ENCODE results near the gene PRR13.
A peak's percentile ranks its signal among the peaks of the same experiment; 100 is the strongest.
"Not testable (repeated sequence)": the region's sequence is repeated elsewhere in the genome, so short reads cannot be mapped to it uniquely, and the experiment has no call there.

PRR13 gene

GRCh38 chr12:53474077-53474476 lies 32.5 kb downstream of the PRR13 start:
- DNase-seq, result no peak

GRCh38 chr12:53474819-53475218 lies 33.3 kb downstream of the PRR13 start:
- DNase-seq, result no peak

DNA sequence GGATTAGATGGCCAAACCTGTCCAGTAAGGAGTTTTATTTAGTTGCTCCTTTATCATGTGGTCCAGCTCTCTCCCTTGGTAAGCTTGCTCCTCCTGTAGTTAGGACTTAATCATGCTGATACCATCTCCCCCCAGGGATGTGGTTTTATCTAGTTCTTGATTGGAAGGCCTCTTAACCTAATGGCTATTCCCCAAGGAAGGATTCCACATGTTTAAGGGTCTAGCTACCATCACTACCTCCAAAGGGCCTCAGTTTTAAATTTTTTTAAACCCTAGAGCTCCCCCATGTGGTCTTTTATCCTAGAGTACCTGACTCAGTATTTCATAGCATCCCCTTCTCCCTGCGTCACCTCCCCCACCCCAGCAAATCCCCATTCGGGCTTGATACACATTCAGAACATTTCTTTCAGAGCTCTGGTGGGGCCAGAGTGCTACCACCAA lies 35.3 kb downstream of the PRR13 start:
- no peak for DNase-seq

DNA sequence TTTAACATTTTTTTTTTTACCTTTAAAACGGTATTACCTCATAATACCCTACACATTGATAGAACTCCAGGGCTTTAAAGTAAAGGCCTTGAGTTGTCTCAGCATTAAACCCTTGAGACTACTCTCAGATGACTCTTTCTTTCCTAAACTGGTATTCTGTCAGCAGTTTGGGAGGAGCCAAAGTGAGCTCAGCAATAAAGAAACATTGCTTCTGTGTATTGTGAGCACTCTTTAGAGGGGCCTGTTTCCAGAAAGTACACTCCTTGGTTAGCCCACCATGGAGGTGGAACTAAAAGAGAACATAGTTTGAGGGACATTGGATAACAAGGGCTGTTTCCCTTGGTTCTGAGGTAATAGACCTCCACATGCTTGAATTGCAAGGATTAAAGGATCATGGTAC lies 37.3 kb downstream of the PRR13 start:
- no peak for DNase-seq

DNA sequence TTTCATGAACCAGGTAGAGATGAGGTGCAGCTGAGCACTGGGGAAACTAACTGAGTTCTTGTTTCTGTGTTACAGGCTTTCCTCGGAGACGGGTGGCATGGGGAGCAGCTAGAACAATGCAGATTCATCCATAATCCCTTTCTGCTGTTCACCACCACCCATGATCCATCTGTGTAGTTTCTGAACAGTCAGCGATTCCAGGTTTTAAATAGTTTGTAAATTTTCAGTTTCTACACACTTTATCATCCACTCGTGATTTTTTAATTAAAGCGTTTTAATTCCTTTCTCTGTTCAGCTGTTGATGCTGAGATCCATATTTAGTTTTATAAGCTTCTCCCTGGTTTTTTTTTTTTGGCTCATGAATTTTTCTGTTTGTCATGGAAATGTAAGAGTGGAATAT lies 37.8 kb downstream of the PRR13 start:
- DNase-seq, result no peak

DNA sequence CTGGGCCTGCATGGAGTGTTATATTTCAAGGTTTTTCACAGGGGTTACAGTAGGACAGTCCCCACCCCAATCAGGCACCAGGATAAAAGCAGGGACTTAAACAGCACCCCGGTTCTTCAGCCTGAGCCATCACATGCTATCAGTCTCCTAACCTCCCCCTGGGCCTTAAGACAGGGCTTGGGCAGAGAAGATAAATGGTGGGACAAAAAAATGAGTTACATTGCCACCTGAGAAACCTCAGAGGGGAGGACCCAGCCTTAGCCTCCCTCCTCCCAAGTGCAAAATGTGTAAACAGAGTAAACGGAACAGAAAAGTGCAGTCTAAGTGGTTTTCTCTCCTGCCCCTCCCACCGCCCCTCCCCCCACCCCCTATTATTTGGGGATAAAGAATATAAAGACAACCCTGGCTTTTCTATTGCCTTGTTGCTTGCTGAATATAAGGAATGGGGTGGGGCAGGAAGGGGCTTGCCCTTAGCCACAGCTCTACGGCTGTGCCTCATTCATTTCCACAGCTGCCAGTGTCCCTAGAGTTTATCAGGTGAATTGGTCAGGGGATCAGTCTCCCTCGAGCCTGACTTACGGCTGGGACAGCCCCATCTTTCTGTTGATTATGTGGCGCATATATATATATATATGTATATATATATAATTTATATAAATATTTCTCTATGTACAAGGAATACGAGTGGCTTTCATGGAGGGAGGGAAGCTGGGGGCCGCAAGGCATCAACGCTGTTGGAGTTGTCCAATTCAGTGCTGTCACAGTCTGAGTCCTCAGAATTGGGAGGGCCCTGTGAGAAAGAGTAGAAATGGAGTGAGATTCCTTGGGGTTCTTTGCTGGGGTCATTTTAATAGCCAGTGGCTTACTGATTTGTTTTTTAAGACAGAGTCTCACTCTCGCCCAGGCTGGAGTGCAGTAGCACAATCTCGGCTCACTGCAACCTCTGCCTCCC lies 39.2 kb downstream of the PRR13 start:
- no peak for DNase-seq

GRCh38 chr12:53481458-53481857 lies 39.9 kb downstream of the PRR13 start:
- DNase-seq, result not testable (repeated sequence)

- no peak for DNase-seq
Observed at GRCh38 chr12:53481939-53482586, 40.5 kb downstream of the PRR13 start.

DNA sequence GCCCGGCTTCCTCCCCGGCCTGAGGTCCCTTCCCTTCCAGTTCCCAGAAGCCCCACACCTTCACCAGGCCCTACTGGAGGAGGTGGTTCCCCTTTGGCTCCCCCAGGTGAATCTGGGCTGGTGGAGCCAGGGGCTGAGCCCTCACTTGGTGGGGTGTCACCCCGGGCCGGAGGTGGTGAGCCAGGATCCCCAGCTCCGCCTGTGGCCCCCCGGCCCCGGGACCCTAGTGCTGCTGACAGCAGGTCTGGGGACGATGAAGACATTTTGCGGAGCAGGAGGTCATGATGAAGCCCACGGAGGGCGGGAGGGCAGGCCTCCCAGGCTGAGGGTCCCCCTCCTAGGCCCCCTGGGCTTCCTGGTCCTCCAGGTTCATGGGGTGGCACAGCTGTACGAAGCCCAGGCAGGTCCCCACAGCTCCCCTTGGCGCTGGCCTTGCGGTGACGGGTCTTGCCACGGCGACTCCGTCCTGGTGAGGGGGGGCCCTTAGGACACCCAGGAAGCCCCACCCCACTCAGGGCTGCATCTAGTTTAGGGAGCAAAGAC lies 41.2 kb downstream of the PRR13 start:
- DNase-seq, result no peak

DNA sequence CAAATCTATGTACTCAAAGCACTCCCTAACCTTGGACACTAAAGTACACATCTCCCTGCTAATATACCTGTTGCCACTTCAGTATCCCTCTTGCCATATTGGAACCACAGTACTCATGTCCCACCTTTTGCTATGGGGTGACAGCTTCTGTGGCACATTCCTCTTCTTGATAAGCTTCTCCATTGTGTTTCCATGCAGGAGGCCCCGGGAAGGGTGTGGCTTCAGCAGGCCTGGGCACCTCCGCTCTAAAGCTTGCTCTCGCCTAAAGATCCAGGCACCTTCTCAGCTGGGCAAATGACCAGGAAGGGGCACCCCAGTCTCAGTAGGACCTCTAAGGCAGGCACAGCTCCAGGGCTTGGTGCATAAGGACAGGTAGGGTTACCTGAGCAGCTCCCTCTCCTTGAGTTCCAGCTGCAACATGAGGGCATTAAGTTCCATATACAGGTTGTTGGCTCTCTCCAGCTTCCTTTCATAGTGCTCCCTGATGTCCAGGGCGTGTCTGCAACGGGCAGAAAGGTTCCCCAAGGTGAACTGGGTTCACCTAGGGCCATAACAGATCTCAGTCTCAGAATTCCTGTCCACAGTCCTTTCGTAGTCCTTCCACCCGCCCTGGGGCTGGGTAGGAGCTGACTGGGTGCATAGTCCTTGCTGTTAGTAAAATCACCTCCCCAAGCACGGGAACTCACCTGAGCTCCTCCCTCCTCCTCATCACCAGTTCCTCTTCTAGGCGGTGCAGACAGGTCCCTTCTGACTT lies 41.9 kb downstream of the PRR13 start:
- no peak for DNase-seq

DNA sequence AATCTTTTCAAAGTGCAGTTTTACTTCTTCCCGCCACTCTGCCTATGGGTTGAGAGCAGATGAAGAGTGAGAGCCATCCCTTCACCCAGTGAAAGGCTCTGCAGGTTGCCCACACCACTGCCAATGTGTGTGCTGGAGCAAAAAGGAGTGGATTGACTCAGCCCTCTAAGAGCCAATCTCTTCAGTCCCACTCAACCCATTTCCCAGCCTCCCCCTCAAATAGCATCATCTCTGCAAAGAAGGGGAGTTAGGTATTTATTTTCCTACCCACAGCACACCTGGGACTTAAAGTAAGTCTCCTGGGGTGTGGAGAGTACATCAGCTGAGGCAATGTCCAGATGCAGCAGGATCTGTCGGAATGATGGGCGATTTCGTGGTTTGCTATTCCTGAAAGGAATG lies 42.4 kb downstream of the PRR13 start:
- no peak for DNase-seq

DNA sequence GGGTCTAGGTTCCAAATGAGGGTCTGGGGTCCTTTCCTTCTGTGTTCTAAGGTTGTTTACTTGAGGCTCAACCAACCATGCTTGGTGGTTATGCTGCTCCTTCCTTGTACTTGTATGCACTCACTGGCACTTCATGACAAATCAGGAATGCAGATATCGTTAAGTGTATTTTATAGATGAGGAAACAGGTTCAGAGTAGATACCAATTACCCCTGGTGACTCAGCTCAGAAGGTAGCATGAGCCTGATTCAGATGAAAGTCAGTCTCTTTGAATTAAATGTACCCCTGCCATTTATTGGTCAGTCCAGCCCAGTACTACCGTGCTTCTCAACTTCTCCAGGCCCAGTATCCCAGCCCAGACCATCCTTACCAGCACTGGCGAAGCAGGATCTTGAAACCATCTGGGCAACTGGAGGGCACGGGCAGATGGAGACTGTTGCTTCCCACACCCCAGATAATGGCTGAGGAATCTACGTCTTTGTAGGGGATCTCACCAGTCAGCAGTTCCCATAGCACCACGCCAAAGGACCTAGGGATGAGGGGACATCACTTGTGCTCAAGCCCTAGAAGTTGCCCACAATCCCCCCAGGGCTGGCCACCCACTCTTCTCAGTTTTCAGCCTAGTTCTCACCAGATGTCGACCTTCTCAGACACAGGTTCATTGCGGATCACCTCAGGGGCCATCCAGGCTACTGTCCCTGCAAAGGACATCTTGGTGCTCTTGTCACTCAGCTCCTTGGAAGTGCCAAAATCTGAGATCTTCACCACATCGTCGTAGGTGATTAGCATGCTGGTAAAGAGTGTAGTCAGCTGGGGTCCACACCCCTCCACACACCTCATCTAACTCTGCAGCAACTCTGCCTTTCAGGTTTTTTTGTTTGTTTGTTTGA lies 43.4 kb downstream of the PRR13 start:
- DNase-seq, result no peak

GRCh38 chr12:53485955-53486735 lies 44.6 kb downstream of the PRR13 start:
- DNase-seq, result no peak

DNA sequence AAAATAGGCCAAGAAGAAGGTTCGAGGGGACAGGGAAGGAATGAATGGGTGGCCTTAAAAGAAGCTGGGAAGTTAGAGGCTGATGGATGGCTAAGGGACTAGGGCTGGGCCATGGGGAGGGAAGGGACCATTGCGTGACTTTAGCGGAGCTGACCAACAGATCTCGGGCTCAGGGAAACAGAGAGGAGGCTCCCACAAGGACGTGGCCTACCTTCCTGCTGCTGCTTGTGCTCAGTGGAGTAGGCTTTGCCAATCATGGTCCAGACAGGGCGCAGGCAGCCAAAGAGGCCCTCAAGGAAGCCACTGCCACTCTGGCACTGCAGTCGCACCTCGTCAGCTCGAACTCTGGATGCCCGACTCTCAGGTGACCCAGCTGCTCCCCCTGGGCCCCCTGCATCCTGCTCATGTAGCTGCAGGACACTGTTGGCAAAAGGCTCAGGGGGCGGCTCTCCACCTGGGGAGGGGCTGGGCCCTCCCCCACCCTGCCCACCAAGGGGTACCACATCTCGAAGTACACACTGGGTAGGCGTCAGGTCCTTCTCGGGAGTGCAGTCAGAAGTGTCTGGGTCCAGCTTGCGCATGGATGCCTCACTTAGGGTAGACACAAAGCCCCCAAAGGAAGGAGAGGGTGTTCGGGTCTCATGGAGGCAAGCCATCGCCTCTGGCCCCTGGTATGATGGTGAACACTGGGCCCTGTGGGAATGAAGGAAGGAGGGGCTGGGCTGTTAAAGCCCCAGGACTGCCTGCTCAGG lies 45.4 kb downstream of the PRR13 start:
- DNase-seq, result no peak

- no peak for DNase-seq
Observed at GRCh38 chr12:53489242-53489864, 47.8 kb downstream of the PRR13 start.

GRCh38 chr12:53492188-53492587 lies 50.7 kb downstream of the PRR13 start:
- no peak for DNase-seq

GRCh38 chr12:53492830-53493609 lies 51.5 kb downstream of the PRR13 start:
- peak; percentile 84 for DNase-seq

- no peak for DNase-seq
Observed at GRCh38 chr12:53493610-53494391, 52.3 kb downstream of the PRR13 start.
